Heart left ventricle (tissue), 13 donors: Measurements from ENCODE around the gene CD40LG.

Experiments
- CTCF ChIP-seq, 12 donors: fragments of 200-600 bp; sonication (generic) in 4 of 12; IDR thresholded peaks; one replicate each; pipeline versions ENCODE4 v1.5.0 to v1.8.0; 2018 to 2022; ENCODE audit warnings: antibody characterized with exemption in 12 of 12, mild to moderate bottlenecking in 5 of 12
- POLR2A ChIP-seq, 2 donors: fragments of 450-650 bp; IDR thresholded peaks; one replicate each; pipeline ENCODE4 v1.6.1; 2017; ENCODE audit warnings: antibody characterized with exemption in 2 of 2, mild to moderate bottlenecking in 2 of 2, moderate library complexity in 2 of 2
- donor health status: ischemic (EF 13 %, LVEDD 7.1; RV severe dilation, severe dysfunction).
- donor health status: DM: no; HTN: yes; CAD: no.
- donor health status: DM: no; HTN: no; CAD: no.
- donor health status: ischemic (EF 25% LVEDD 6.9; RV normal size, moderate dysfunction).
- donor health status: ischemic (EF 25% LVEDD 5.7; RV mildly dilated, moderate dysfunction).
- donor health status: ischemic (EF 35%, LVEDD 5.7; RV mildly dilated, moderate dysfunction).
- donor health status: nonischemic (EF 11% LVEDD 7.7; RV severe dilation, severe dysfunction).
- donor health status: DM: yes; HTN: yes; CAD: no.
- donor health status: PGD.
- donor health status: ischemic (EF 29% LVEDD 5.4; RV normal size, mild dysfunction).
- donor health status: nonischemic (EF 23%, LVEDD 6.1; RV moderate dilation, normal function).

GRCh38 chrX:136600059-136600458, 47.9 kb upstream of the CD40LG start:
- TF ChIP-seq POLR2A (IDR thresholded peaks at IDR 0.05) (no peak), CTCF (IDR thresholded peaks at IDR 0.05) (no peak)
